Ovary (tissue), 3 donors: ENCODE data around the gene ENGASE.
"Not testable (repeated sequence)": the region's sequence is repeated elsewhere in the genome, so short reads cannot be mapped to it uniquely, and the experiment has no call there.

ENCODE experiments used
- CTCF ChIP-seq, 3 donors: fragments of 450-650 bp in 2 of 3; fragments of 200-600 bp in 1 of 3; IDR thresholded peaks; one replicate each; pipeline versions ENCODE4 v1.5.1 to v1.8.0; 2016 to 2022; ENCODE audit warnings: antibody characterized with exemption in 3 of 3, mild to moderate bottlenecking in 1 of 3
- EP300 ChIP-seq: sonication (generic); formaldehyde crosslinking; IDR thresholded peaks from one replicate; pipeline ENCODE4 v1.6.1; 2017; ENCODE audit warnings: antibody characterized with exemption
- POLR2A ChIP-seq: fragments of 450-650 bp; IDR thresholded peaks from one replicate; pipeline ENCODE4 v1.6.1; 2017; ENCODE audit warnings: antibody characterized with exemption, mild to moderate bottlenecking, moderate library complexity
- donor health status: DM: no; HTN: no; CAD: no.

DNA sequence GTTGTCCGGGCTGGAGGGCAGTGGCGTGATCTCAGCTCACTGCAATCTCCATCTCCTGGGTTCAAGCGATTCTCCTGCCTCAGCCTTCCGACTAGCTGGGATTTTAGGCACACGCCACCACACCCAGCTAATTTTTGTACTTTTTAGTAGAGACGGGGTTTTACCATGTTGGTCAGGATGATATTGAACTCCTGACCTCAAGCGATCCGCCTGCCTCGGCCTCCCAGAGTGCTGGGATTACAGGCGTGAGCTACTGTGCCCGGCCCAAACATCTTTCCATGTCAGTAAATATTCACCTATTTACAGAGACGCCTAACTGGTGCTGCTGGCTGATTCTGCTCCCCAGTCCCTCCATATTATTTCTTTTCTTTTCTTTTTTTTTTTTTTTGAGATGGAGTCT is 44.0 kb upstream of the ENGASE start:
- not testable (repeated sequence) for TF ChIP-seq CTCF (IDR thresholded peaks at IDR 0.05); POLR2A; EP300
